Caki2 (cell line): ENCODE data around the gene USP47. TPM values are rescaled to one million over a fixed set of nuclear protein-coding genes. Genes with fewer than 3 reads are reported as not detected.

Experiments used
- DNase-seq: peaks from one replicate; pipeline ENCODE4 v3.0.0-alpha.2; 2015; ENCODE audit warnings: low read depth
- in situ Hi-C: cut with HindIII; loops from 2 replicates; pipeline ENCODE4 v1.10.0; 2016; ENCODE audit warnings: low sequenced_read_pairs, low pct_unique_long_range_greater_than_20kb, mixed read lengths
- total RNA-seq: library from RNA; depleted of rRNA; stranded (reverse); fragments of >200 nt; shearing (Covaris generic); gene quantifications from 2 replicates; pipeline ENCODE4 v1.2.3, GENCODE V29; 2014; ENCODE audit warnings: low replicate concordance; rRNA removed

Gene USP47, protein sequence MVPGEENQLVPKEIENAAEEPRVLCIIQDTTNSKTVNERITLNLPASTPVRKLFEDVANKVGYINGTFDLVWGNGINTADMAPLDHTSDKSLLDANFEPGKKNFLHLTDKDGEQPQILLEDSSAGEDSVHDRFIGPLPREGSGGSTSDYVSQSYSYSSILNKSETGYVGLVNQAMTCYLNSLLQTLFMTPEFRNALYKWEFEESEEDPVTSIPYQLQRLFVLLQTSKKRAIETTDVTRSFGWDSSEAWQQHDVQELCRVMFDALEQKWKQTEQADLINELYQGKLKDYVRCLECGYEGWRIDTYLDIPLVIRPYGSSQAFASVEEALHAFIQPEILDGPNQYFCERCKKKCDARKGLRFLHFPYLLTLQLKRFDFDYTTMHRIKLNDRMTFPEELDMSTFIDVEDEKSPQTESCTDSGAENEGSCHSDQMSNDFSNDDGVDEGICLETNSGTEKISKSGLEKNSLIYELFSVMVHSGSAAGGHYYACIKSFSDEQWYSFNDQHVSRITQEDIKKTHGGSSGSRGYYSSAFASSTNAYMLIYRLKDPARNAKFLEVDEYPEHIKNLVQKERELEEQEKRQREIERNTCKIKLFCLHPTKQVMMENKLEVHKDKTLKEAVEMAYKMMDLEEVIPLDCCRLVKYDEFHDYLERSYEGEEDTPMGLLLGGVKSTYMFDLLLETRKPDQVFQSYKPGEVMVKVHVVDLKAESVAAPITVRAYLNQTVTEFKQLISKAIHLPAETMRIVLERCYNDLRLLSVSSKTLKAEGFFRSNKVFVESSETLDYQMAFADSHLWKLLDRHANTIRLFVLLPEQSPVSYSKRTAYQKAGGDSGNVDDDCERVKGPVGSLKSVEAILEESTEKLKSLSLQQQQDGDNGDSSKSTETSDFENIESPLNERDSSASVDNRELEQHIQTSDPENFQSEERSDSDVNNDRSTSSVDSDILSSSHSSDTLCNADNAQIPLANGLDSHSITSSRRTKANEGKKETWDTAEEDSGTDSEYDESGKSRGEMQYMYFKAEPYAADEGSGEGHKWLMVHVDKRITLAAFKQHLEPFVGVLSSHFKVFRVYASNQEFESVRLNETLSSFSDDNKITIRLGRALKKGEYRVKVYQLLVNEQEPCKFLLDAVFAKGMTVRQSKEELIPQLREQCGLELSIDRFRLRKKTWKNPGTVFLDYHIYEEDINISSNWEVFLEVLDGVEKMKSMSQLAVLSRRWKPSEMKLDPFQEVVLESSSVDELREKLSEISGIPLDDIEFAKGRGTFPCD (N-terminal part only)
- 6.0 and 9.0 TPM in 2 replicates for total RNA-seq

GRCh38 chr11:11841723-11842420, at the start of gene USP47:
Gene USP47 (plus strand): TSS chr11:11841972. CDS start chr11:11842186, 214 bp downstream.
- in situ Hi-C loops, result no loop called here
- peak; percentile 86 for DNase-seq

- no peak for DNase-seq
- in situ Hi-C loops, result no loop called here
Measured at GRCh38 chr11:11793073-11793472, 48.7 kb upstream of the USP47 start.

DNA sequence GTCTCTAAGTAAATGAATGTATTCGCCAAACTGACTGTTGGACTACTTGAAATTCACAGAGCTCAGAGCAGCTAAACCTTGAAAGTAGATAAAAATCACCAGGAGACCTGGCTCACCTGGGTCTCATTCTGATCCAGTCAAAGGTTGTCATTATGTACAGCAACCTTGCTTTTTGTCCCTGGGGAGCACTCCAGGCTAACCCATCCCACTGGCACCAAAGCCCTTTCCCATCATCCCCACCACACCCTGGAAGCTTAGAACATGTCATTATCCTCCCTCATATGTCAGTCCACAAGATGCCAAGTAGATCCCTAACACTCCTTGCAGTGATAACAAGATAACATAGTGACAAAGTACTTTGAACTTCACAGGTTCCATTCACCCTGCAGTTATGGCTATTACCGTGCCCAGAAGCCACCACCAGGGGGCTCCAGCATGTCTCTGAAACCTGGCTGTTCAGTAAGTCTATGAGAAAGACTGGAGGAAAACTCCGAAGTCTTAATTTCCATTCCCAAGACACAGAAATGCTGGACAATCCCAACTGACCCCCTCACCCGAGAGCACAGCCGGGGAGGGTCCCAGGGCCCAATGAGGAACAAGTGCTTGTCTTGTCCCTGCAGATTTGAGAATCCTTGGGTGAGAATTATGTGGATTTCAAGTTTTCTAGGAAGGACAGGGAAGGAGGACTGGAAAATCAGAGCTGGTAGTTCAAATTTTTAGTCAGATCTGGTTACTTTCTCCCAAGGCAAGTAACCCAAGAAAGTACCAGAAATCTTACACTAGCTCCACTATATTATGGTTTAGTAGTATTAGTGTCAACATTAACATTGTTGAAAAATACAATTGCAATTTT, 43.0 kb upstream of the USP47 start:
- in situ Hi-C loops, result no loop called here
- peak; percentile 54 for DNase-seq

DNA sequence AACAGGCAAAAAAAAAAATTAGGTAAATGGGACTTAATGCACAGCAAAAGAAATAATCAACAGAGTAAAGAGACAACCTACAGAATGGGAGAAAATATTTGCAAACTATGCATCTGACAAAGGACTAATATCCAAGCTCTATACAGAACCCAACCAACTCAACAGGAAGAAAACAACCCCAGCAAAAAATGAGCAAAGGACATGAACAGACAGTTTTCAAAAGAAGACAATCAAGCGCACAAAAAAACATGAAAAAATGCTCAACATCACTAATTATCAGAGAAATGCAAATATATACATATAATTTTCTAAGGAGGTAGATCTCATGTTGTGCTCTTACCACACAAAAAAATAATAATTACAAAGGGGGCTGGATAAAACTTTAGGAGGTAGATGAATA, 36.5 kb upstream of the USP47 start:
- in situ Hi-C loops, result no loop called here
- no peak for DNase-seq

DNA sequence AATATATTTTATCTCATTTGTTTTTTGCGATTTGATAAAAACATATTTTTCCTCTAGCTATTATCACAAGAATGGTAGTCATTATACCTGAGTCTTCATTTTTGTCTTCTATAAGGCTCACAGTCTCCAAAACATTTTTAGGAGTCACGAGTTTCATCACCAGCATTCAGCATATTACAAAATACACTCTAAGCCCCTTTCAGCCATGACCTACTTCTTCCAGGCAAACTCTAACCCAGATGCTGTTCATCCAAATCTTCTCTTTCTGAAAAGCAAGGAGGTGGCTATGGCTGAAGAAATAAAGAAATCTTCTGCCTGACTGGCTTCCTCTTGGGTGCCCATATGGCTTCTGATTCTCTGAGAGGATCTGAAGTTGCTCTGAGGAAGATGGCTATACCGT, 35.7 kb upstream of the USP47 start:
- in situ Hi-C loops, result no loop called here

GRCh38 chr11:11806586-11806985, 35.2 kb upstream of the USP47 start:
- in situ Hi-C loops, result no loop called here
- DNase-seq, result no peak

More for the DNA sequence above, 35.7 kb upstream of the USP47 start:
- no peak for DNase-seq

DNA sequence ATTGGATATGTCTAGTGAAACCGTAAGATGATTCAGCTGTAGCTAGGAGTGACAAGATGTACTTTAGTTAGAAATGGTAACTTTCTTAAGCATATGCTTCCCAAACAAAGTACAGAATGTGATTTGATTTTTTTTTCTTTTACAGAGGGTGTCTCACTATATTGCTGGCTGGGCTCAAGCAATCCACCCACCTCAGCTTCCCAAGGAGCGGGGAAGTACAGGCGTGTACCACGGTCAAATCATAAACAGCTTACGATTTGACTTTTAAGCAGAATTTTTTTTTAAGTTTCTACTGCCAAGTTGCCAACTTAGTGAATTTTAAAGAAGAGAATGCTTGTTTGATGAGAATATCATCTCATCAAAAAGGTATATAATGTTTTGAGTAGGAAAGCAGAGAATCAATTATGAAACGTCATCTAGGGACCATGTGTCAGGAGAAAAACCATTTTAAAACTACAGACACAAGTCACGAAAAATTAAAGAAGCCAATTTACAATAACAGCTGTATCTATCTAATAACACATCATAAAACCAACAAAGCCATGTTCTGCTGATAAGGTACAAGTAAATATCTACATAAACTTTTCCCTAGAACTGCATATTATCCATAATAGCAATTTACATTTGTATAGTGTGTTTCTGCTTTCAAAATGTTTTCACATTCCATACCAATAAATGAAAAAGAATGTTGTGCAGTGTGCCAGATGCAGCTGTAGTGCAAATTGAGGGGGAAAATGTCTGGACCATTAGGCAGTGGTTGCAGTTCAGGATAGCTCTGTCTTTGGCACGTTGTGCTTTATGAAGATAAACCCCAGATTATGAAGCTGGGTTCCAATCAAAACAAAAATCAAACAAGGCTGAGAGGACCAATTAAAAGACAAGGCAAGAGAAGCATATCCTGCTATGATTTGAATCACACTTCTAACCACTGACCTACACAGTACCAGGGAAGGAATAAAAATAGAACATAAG, 33.7 kb upstream of the USP47 start:
- in situ Hi-C loops, result no loop called here
- no peak for DNase-seq

GRCh38 chr11:11808992-11809615, 32.7 kb upstream of the USP47 start:
- in situ Hi-C loops, result no loop called here
- DNase-seq, result no peak

DNA sequence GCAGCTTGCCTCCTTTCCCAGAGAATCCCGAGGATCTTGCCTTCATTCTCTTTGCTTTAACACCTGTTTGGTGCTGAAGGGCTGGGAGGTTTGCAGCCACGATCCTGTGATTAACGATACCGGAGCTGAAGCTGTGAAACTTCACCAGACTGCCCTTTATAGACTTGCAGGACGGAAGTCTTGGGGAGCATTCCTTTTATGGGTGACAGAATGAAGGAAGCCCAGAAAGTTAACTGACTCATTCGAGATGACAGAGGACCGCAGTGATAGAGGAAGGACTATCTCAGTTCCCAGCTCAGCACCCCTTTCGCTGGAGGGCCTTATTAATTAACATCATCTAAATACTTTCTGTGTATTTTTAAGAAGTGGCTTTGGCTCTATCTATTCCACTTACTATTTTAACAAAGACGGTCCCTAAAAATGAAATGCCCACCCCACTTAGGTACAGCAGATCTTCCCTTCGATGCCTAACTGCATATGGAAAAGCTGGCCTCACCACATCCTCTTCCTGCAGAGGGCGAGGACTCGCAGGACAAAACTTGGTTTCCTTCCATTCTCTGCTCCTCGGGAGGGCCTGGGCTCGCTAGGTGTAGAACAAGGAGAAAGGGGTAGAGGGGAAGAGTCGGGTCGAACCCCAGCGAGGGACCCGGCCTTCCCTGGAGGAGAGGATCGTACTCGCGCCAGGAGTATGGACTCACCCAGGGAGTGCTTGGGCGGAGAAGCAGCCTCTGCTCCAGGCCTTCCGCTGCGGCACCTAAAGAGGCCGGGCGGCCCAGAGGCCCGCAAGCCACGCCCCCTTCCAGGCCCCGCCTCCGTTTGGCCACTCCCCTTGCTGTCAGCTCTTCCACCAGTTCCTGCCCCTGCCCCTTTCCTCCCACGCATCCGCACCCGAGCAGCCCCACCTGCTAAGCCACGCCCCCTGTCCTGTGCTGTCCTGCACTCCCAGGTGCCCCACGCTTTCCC, 30.7 kb upstream of the USP47 start:
- in situ Hi-C loops, result no loop called here
- DNase-seq, result no peak

DNA sequence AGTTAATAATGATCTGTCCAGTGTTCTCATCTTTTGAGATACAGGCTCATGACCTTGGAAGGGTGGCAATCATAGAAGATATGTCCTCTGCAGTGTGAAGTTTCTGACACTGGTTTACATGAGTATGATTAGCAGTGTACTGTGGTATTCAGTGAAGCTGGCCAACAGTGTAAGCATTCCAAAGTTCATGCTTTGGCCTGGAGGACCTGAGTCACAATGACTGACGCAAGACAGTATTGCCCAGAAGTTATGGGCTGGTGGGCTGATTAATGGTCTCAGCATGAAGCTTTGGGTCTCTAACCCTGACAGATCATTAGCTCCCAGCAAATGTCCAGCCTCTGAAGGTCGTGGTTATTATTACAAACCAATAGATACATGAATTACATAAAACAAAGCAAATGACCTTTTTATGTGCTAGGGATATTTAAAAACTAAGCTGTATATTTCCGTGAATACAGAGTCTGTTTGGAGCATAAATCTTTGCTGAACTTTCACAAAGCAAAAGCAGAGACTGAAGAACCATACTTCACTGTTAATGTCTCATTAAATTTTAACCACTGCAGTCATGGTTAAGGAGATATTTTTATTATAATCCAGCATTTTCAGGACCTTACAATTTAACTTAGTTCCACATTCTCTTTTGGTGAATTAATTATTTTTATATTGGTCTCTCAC, 28.3 kb upstream of the USP47 start:
- peak; percentile 78 for DNase-seq
- in situ Hi-C loops, result no loop called here

DNA sequence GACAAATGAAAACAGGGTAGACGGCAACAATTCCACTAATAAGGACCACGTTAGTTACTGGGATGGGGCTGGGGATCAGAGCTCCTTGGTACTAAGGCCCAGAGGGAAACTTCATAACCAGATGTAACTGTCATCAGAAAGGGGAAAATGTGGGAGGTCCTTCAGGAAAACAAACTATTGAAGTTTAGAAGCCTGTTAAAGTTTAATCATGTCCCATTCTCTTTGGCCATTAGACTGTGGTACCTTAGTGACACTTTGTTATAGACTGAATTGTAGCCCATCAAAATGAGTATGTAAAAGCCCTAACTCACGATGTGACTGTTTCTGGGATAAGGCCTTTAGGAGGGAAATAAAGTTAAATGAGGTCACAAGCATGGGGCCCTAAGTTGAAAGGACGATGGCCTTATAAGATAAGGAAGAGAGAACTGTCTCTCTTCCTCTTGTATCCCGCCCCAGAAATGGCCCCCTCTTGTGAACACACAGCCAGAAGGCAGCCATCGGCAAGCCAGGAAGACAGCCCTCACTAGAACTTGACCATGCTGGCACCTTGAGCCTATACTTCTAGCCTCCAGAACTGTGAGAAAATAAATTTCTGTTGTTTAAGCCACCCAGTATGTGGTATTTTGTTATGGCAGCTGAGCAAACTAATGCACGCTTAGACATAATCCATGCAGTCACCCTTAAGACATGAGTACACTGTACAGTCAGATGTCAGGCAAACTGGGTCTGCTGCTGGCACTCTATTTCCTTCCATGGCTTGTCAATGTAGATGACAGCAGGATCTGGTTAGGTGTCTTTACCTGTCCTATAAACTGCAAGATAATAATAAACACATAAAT, 26.9 kb upstream of the USP47 start:
- DNase-seq, result peak; percentile 36
- in situ Hi-C loops, result no loop called here

DNA sequence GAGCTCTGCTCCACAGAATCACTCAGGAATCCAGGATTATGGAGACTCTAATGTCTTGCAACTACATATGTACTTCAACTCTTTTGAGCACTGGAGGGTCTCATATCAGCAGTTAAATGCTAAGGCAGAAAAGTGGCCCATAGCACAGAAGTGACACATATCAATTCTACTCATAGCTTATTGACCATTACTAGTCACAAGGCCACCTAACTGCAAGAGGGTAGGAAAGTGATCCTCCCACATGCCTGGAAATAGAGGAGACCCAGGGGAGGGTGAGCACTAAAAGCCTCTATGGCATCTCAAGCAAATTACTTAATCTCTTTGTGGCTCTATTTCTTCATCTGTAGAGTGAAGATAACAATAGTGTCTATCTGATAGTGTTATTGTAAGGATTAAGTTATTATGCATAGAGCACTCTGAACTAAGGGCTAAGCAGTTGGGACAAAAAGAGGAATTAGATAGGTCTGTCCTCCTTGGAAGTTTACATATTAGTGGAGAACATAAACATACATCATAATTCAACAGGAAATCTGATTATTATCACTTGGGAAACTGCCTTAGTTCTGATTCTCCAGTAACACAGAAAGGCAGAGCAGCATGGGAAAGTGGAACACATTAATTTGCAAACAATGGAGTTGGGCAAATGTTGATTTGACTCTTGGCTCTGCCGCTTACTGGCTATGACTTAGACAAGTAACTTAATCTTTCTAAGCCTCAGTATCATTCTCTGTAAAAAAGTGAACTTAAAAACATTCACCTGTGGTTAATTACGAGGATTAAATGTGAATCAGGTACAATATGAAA, 25.1 kb upstream of the USP47 start:
- in situ Hi-C loops, result no loop called here
- DNase-seq, result no peak

- in situ Hi-C loops, result no loop called here
- no peak for DNase-seq
Measured at GRCh38 chr11:11817957-11818356, 23.8 kb upstream of the USP47 start.
